NCI-H2196 (cell line): ENCODE results near the gene MDN1.
A peak's percentile ranks its signal among the peaks of the same experiment; 100 is the strongest.

Experiments
- DNase-seq: peaks from one replicate; lab custom pipeline; 2025; ENCODE audit not compliant: unreplicated experiment; lab: John Stamatoyannopoulos, UW

Gene MDN1

GRCh38 chr6:89703292-89703691 lies 116.3 kb downstream of the MDN1 start:
- DNase-seq, result no peak

- no peak for DNase-seq
These were observed 117.2 kb downstream of the MDN1 start for GRCh38 chr6:89702349-89702748.

GRCh38 chr6:89695667-89696066 lies 123.9 kb downstream of the MDN1 start:
- no peak for DNase-seq

- no peak for DNase-seq
These were observed 125.2 kb downstream of the MDN1 start for GRCh38 chr6:89694428-89694827.

- no peak for DNase-seq
These were observed 126.4 kb downstream of the MDN1 start for GRCh38 chr6:89693207-89693606.

GRCh38 chr6:89692256-89692655 lies 127.3 kb downstream of the MDN1 start:
- DNase-seq, result no peak

GRCh38 chr6:89690944-89691324 lies 128.7 kb downstream of the MDN1 start:
- no peak for DNase-seq

- no peak for DNase-seq
These were observed 129.9 kb downstream of the MDN1 start for GRCh38 chr6:89689732-89690131.

GRCh38 chr6:89688328-89688727 lies 131.3 kb downstream of the MDN1 start:
- DNase-seq, result no peak

GRCh38 chr6:89685311-89685710 lies 134.3 kb downstream of the MDN1 start:
- no peak for DNase-seq

- no peak for DNase-seq
These were observed 136.6 kb downstream of the MDN1 start for GRCh38 chr6:89682991-89683390.

GRCh38 chr6:89681983-89682564 lies 137.5 kb downstream of the MDN1 start:
- no peak for DNase-seq

GRCh38 chr6:89680551-89680950 lies 139.0 kb downstream of the MDN1 start:
- no peak for DNase-seq

GRCh38 chr6:89680150-89680549 lies 139.4 kb downstream of the MDN1 start:
- DNase-seq, result peak; percentile 10

- no peak for DNase-seq
These were observed 140.1 kb downstream of the MDN1 start for GRCh38 chr6:89679215-89680120.

- DNase-seq, result no peak
These were observed 141.1 kb downstream of the MDN1 start for GRCh38 chr6:89678531-89678930.

- no peak for DNase-seq
These were observed 143.4 kb downstream of the MDN1 start for GRCh38 chr6:89675949-89676748.

GRCh38 chr6:89670935-89671565 lies 148.5 kb downstream of the MDN1 start:
- DNase-seq, result no peak

- no peak for DNase-seq
These were observed 150.6 kb downstream of the MDN1 start for GRCh38 chr6:89669002-89669401.

- no peak for DNase-seq
These were observed 151.6 kb downstream of the MDN1 start for GRCh38 chr6:89667872-89668556.
